Lung (tissue), 12 donors: ENCODE measurements around the gene MLANA. TPM values are rescaled to one million over a fixed set of nuclear protein-coding genes. Genes with fewer than 3 reads are reported as not detected.

ENCODE experiments used
- ATAC-seq: fragments of 200-7000 bp; cut with Tn5 transposase; one replicate; pipeline ENCODE4 v1.9.1; 2020; ENCODE audit warnings: moderate number of reproducible peaks; ENCODE audit not compliant: insufficient read depth, low FRiP score
- DNase-seq, 3 donors: peaks; one replicate each; pipeline ENCODE4 v3.0.0-alpha.2; 2013 to 2017
- H3K27ac ChIP-seq, 2 donors: one replicate each; pipeline ENCODE4 v1.5.1; 2013; ENCODE audit warnings: mild to moderate bottlenecking in 2 of 2, moderate library complexity in 2 of 2, control low read depth in 1 of 2, inconsistent platforms in 1 of 2, low read depth in 1 of 2, low read length in 1 of 2
- H3K27me3 ChIP-seq, 3 donors: one replicate each; pipeline ENCODE4 v1.5.1; 2013; ENCODE audit warnings: low read length in 2 of 3; ENCODE audit not compliant: control insufficient read depth in 3 of 3, insufficient read depth in 3 of 3
- H3K36me3 ChIP-seq, 4 donors: one replicate each; pipeline ENCODE4 v1.5.1; 2013; ENCODE audit warnings: low read length in 4 of 4, mild to moderate bottlenecking in 1 of 4, moderate library complexity in 1 of 4; ENCODE audit not compliant: control insufficient read depth in 4 of 4, insufficient read depth in 4 of 4
- H3K4me1 ChIP-seq, 5 donors: one replicate each; pipeline ENCODE4 v1.5.1; 2013; ENCODE audit warnings: low read length in 5 of 5, mild to moderate bottlenecking in 2 of 5, moderate library complexity in 1 of 5; ENCODE audit not compliant: control insufficient read depth in 5 of 5, insufficient read depth in 5 of 5
- H3K4me3 ChIP-seq: one replicate; pipeline ENCODE4 v1.5.1; 2013; ENCODE audit warnings: mild to moderate bottlenecking, control low read depth, moderate library complexity
- H3K9ac ChIP-seq, 2 donors: one replicate each; pipeline ENCODE4 v1.5.1; 2013; ENCODE audit warnings: low read length in 2 of 2, control low read depth in 1 of 2; ENCODE audit not compliant: insufficient read depth in 1 of 2
- H3K9me3 ChIP-seq, 4 donors: one replicate each; pipeline ENCODE4 v1.5.1; 2013; ENCODE audit warnings: low read length in 3 of 4, mild to moderate bottlenecking in 1 of 4, moderate library complexity in 1 of 4; ENCODE audit not compliant: control insufficient read depth in 4 of 4, insufficient read depth in 3 of 4
- WGBS, 2 donors: extraction: QIAGEN DNeasy Blood & Tissue Kit; methylation state at CpG; one replicate each; pipeline ENCODE4 v1.1.7; 2013; 5-methylcytosine and 5-hydroxymethylcytosine counted together
- polyA plus RNA-seq, 2 donors: library from polyadenylated mRNA; stranded (reverse); fragments of 200-250 nt; gene quantifications; one replicate each; pipeline ENCODE4 v1.2.1, GENCODE V29; 2013
- total RNA-seq, 2 donors: library from RNA; depleted of rRNA in 1 of 2; stranded (reverse); fragments of >200 nt in 1 of 2; gene quantifications; one replicate each; pipeline ENCODE4 v1.2.1, GENCODE V29; 2014 to 2021
- TF ChIP-seq, protein P1 (sequence below): IDR thresholded peaks from 2 replicates; pipeline ENCODE4 v1.5.1; 2012; ENCODE audit warnings: mild to moderate bottlenecking; ENCODE audit errors: control extremely low read depth, extremely low read depth
- donor health status: control.
- donor health status: control.
- donor health status: Bipolar disorder and iron deficiency.
- donor health status: healthy.
- donor health status: DM: yes; HTN: yes; CAD: no.

The MLANA gene
- total and polyA plus RNA-seq, 4 donors, result not detected

DNA sequence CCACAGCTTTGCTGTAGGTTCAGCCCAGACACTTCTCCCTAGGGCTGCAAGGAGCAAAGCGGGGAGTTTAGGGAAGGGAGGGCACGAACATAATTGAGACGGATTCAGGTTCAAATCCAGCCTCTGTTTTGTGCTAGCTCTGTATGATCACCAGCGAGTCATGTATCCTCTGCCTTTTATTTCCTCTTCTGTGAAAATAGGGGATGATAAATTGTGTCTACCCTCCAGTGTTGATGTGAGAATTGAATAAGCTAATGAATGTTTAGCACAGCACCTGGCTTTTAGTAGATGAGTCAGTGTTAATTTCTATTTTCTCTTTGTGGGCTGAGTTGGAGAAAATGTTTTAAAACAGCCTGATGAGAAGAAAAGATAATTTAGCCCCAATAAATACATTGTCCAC lies 6.2 kb downstream of the MLANA start:
- Histone ChIP-seq H3K4me3 (no peak overlapping the region), H3K27me3 (no peaks in the 10 kb centered on the region), H3K36me3 (peaks cover 2 to 19% (median 2%) of the 10 kb centered on the region in 4 donors), H3K27ac (no peak overlapping the region), H3K4me1 (peaks cover 0 to 1% (median 0%) of the 10 kb centered on the region in 5 donors), H3K9ac (no peak overlapping the region), H3K9me3 (no peaks in the 10 kb centered on the region)
- no peak for ATAC-seq
- TF ChIP-seq, protein P1, sequence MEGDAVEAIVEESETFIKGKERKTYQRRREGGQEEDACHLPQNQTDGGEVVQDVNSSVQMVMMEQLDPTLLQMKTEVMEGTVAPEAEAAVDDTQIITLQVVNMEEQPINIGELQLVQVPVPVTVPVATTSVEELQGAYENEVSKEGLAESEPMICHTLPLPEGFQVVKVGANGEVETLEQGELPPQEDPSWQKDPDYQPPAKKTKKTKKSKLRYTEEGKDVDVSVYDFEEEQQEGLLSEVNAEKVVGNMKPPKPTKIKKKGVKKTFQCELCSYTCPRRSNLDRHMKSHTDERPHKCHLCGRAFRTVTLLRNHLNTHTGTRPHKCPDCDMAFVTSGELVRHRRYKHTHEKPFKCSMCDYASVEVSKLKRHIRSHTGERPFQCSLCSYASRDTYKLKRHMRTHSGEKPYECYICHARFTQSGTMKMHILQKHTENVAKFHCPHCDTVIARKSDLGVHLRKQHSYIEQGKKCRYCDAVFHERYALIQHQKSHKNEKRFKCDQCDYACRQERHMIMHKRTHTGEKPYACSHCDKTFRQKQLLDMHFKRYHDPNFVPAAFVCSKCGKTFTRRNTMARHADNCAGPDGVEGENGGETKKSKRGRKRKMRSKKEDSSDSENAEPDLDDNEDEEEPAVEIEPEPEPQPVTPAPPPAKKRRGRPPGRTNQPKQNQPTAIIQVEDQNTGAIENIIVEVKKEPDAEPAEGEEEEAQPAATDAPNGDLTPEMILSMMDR, result no peak
- no peak for DNase-seq
- WGBS, 2 donors, result 95 to 96% methylated on average over 4 of the region's 4 CpGs

DNA sequence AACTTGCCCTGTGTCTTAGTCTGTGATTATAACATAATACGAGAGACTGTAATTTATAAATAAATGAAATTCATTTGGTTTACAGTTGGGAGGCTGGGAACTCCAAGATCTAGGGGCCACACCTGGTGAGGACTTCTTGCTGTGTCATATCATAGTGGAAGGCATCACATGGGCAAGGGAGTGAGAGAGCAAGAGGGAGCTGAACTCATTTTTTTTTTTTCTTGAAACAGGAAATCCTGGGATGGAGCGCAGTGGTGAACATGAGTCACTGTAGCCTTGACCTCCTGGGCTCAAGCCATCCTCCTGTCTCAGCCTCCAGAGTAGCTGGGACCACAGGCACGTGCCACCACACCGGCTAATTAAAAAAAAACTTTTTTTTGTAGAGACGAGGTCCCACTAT lies 7.2 kb downstream of the MLANA start:
- ATAC-seq (no peak), DNase-seq (no peak)
- H3K9me3 ChIP-seq, result no peaks in the 10 kb centered on the region
- 90 to 91% methylated on average over 5 of the region's 5 CpGs for WGBS, 2 donors
- H3K4me3 ChIP-seq, result no peak overlapping the region
- H3K27ac ChIP-seq, result no peak overlapping the region
- no peaks in the 10 kb centered on the region for H3K27me3 ChIP-seq
- H3K4me1 ChIP-seq, result peaks cover 0 to 1% (median 0%) of the 10 kb centered on the region in 5 donors
- H3K36me3 ChIP-seq, result peaks cover 2 to 19% (median 2%) of the 10 kb centered on the region in 4 donors
- H3K9ac ChIP-seq, result no peak overlapping the region
- TF ChIP-seq, protein P1, result no peak

DNA sequence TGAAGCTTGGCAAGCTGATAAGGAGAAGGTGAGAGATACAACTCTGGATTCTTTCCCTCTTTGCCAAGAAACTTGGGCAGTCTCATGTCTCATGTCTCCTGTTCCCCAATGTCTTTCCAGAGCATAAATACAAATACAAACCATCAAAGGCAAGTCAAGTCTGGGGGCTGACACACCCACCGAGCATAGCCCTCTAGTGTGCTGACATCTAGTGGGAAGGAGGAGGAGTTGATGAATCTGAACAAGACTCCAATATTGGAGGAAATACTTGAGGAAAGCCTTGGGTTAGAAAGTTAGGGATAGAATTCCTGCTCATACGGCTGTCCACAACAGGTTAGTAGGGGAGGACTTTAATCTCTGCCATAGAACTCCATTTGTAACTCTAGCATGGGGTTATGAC lies 8.6 kb downstream of the MLANA start:
- Histone ChIP-seq H3K27ac (no peak overlapping the region), H3K4me1 (peaks cover 0 to 1% (median 0%) of the 10 kb centered on the region in 5 donors), H3K27me3 (no peaks in the 10 kb centered on the region), H3K4me3 (no peak overlapping the region), H3K9me3 (no peaks in the 10 kb centered on the region), H3K36me3 (peaks cover 2 to 19% (median 2%) of the 10 kb centered on the region in 4 donors), H3K9ac (no peak overlapping the region)
- DNase-seq, result no peak
- TF ChIP-seq, protein P1, result no peak
- 62 to 71% methylated on average over 2 of the region's 2 CpGs for WGBS, 2 donors
- ATAC-seq, result no peak

DNA sequence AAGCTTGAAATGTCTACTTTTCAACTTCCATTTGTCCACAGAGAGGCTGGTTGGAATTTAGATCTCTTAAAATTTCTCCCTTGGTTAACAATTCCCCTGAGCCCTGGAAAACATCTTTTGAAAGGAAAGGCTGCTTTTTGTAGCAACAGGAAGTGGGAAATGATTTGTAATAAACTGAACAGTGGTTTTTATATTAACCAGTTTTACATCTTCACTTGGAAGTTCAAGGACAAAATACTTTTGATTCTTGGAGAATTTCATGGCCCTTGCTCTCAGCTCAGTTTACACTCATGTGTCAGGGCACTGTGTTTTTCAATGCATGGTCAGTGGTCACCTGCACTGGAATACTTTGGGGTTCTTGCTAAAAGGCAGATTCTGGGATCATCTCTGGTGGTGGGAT lies 9.9 kb downstream of the MLANA start:
- H3K36me3 ChIP-seq, result peaks cover 2 to 19% (median 2%) of the 10 kb centered on the region in 4 donors
- no peaks in the 10 kb centered on the region for H3K27me3 ChIP-seq
- H3K9ac ChIP-seq, result no peak overlapping the region
- peaks cover 0 to 1% (median 0%) of the 10 kb centered on the region in 5 donors for H3K4me1 ChIP-seq
- no peak overlapping the region for H3K27ac ChIP-seq
- ATAC-seq, result no peak
- TF ChIP-seq, protein P1, result no peak
- no peaks in the 10 kb centered on the region for H3K9me3 ChIP-seq
- DNase-seq, result no peak
- H3K4me3 ChIP-seq, result no peak overlapping the region
